A549 (cell line): ENCODE data around the gene TVP23A.
"Not testable (repeated sequence)": the region's sequence is repeated elsewhere in the genome, so short reads cannot be mapped to it uniquely, and the experiment has no call there.

Experiments used
- E2F6 ChIP-seq: IDR thresholded peaks from 2 replicates; pipeline ENCODE4 v1.6.1; 2012; ENCODE audit warnings: low read depth, borderline replicate concordance
- MAZ ChIP-seq: fragments of 150-350 bp; IDR thresholded peaks from 2 replicates; pipeline ENCODE4 v1.6.1; 2014; ENCODE audit warnings: antibody characterized with exemption, low read depth, low read length, borderline replicate concordance
- NR3C1 ChIP-seq: fragments of >200 bp; sonication (Bioruptor Twin); formaldehyde crosslinking; IDR thresholded peaks from 3 replicates; pipeline ENCODE4 v1.6.1; 2017
- POLR2A ChIP-seq: IDR thresholded peaks from 2 replicates; pipeline ENCODE4 v1.6.1; 2012; ENCODE audit warnings: mild to moderate bottlenecking, low read length
- RAD21 ChIP-seq, 2 experiments: fragments of >200 bp in 1 of 2; sonication (Bioruptor Twin) in 1 of 2; formaldehyde crosslinking in 1 of 2; IDR thresholded peaks in 1 of 2; conservative IDR thresholded peaks in 1 of 2; 2 replicates in 1 of 2; 3 replicates in 1 of 2; pipeline ENCODE4 v1.6.1; 2012 to 2018; ENCODE audit warnings: inconsistent platforms in 1 of 2
- RCOR1 ChIP-seq: fragments of 150-350 bp; IDR thresholded peaks from 2 replicates; pipeline ENCODE4 v1.6.1; 2014; ENCODE audit warnings: antibody characterized with exemption, low read length, low read depth
- RNF2 ChIP-seq: fragments of 200-600 bp; sonication (generic); IDR thresholded peaks from 2 replicates; pipeline ENCODE4 v1.6.1; 2016; ENCODE audit warnings: low read depth, mild to moderate bottlenecking, antibody characterized with exemption, moderate library complexity, borderline replicate concordance
- TF ChIP-seq, protein P1 (sequence below): fragments of >200 bp; sonication (Bioruptor Twin); formaldehyde crosslinking; IDR thresholded peaks from 3 replicates; pipeline ENCODE4 v1.5.1; 2016

- not testable (repeated sequence) for TF ChIP-seq POLR2A; NR3C1; RAD21 (conservative IDR thresholded peaks at IDR 0.05 in 1 of 2, IDR thresholded peaks at IDR 0.05 in 1 of 2); MAZ; RNF2; E2F6; RCOR1
- TF ChIP-seq, protein P1, sequence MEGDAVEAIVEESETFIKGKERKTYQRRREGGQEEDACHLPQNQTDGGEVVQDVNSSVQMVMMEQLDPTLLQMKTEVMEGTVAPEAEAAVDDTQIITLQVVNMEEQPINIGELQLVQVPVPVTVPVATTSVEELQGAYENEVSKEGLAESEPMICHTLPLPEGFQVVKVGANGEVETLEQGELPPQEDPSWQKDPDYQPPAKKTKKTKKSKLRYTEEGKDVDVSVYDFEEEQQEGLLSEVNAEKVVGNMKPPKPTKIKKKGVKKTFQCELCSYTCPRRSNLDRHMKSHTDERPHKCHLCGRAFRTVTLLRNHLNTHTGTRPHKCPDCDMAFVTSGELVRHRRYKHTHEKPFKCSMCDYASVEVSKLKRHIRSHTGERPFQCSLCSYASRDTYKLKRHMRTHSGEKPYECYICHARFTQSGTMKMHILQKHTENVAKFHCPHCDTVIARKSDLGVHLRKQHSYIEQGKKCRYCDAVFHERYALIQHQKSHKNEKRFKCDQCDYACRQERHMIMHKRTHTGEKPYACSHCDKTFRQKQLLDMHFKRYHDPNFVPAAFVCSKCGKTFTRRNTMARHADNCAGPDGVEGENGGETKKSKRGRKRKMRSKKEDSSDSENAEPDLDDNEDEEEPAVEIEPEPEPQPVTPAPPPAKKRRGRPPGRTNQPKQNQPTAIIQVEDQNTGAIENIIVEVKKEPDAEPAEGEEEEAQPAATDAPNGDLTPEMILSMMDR = not testable (repeated sequence)
Measured at GRCh38 chr16:10741249-10741648, 77.3 kb downstream of the TVP23A start.
